HEK293 (cell line): ENCODE data around the gene SUCLA2.
A peak's percentile ranks its signal among the peaks of the same experiment; 100 is the strongest.

Source experiments
- BCL11B ChIP-seq: fragments of 450-650 bp; formaldehyde crosslinking; IDR thresholded peaks from 2 replicates; pipeline ENCODE4 v1.5.1; 2016; ENCODE audit warnings: low read depth, missing biosample characterization, missing genetic modification characterization
- GLIS1 ChIP-seq: fragments of 450-650 bp; formaldehyde crosslinking; IDR thresholded peaks from 2 replicates; pipeline ENCODE4 v1.5.1; 2016; ENCODE audit warnings: missing biosample characterization, missing genetic modification characterization
- HOXC10 ChIP-seq: sonication (generic); formaldehyde crosslinking; IDR thresholded peaks from 2 replicates; pipeline ENCODE4 v1.8.1; 2023; ENCODE audit warnings: mild to moderate bottlenecking, missing genetic modification reagents
- SCRT2 ChIP-seq: fragments of 450-650 bp; formaldehyde crosslinking; IDR thresholded peaks from 2 replicates; pipeline ENCODE4 v1.5.1; 2016; ENCODE audit warnings: missing biosample characterization, missing genetic modification characterization
- SP3 ChIP-seq: fragments of 450-650 bp; formaldehyde crosslinking; IDR thresholded peaks from 2 replicates; pipeline ENCODE4 v1.5.1; 2016; ENCODE audit warnings: missing biosample characterization, missing genetic modification characterization
- YY2 ChIP-seq: fragments of 450-650 bp; formaldehyde crosslinking; IDR thresholded peaks from 2 replicates; pipeline ENCODE4 v1.5.1; 2016; ENCODE audit warnings: missing biosample characterization, missing genetic modification characterization
- ZFP69B ChIP-seq: fragments of 450-650 bp; formaldehyde crosslinking; IDR thresholded peaks from 2 replicates; pipeline ENCODE4 v1.5.1; 2016; ENCODE audit warnings: missing biosample characterization, missing genetic modification characterization
- ZNF174 ChIP-seq: fragments of 450-650 bp; formaldehyde crosslinking; IDR thresholded peaks from 2 replicates; pipeline ENCODE4 v1.5.0; 2017; ENCODE audit warnings: missing biosample characterization, mild to moderate bottlenecking, missing genetic modification characterization
- ZNF184 ChIP-seq: fragments of 450-650 bp; IDR thresholded peaks from 2 replicates; pipeline ENCODE4 v1.5.1; 2018; ENCODE audit warnings: missing biosample characterization, mild to moderate bottlenecking, missing genetic modification characterization
- ZNF335 ChIP-seq: fragments of 450-650 bp; formaldehyde crosslinking; conservative IDR thresholded peaks from 2 replicates; pipeline ENCODE4 v1.5.1; 2016; ENCODE audit warnings: missing biosample characterization, missing genetic modification characterization
- ZNF473 ChIP-seq: fragments of 450-650 bp; formaldehyde crosslinking; IDR thresholded peaks from 2 replicates; pipeline ENCODE4 v1.5.1; 2017; ENCODE audit warnings: missing biosample characterization, missing genetic modification characterization
- ZNF610 ChIP-seq: fragments of 450-650 bp; formaldehyde crosslinking; IDR thresholded peaks from 2 replicates; pipeline ENCODE4 v1.5.1; 2016; ENCODE audit warnings: missing biosample characterization, missing genetic modification characterization, borderline replicate concordance
- TF ChIP-seq, protein P1 (sequence below): fragments of 450-650 bp; formaldehyde crosslinking; IDR thresholded peaks from 2 replicates; pipeline ENCODE4 v1.5.1; 2016; ENCODE audit warnings: missing biosample characterization, missing genetic modification characterization
- TF ChIP-seq, protein P2 (sequence below): fragments of 450-650 bp; formaldehyde crosslinking; conservative IDR thresholded peaks from 2 replicates; pipeline ENCODE4 v1.5.1; 2016; ENCODE audit warnings: low read depth, missing biosample characterization, missing genetic modification characterization
- TF ChIP-seq, protein P3 (sequence below): fragments of 450-650 bp; formaldehyde crosslinking; IDR thresholded peaks from 2 replicates; pipeline ENCODE4 v1.5.1; 2016; ENCODE audit warnings: missing biosample characterization, missing genetic modification characterization
- TF ChIP-seq, protein P4 (sequence below): fragments of 450-650 bp; formaldehyde crosslinking; IDR thresholded peaks from 2 replicates; pipeline ENCODE4 v1.5.1; 2017; ENCODE audit warnings: missing biosample characterization, missing genetic modification characterization
- TF ChIP-seq, protein P5 (sequence below): fragments of 450-650 bp; IDR thresholded peaks from 2 replicates; pipeline ENCODE4 v1.5.1; 2018; ENCODE audit warnings: missing biosample characterization, mild to moderate bottlenecking, missing genetic modification characterization
- TF ChIP-seq, protein P6 (sequence below): fragments of 450-650 bp; formaldehyde crosslinking; IDR thresholded peaks from 2 replicates; pipeline ENCODE4 v1.5.1; 2016; ENCODE audit warnings: missing biosample characterization, missing genetic modification characterization

Gene SUCLA2

DNA sequence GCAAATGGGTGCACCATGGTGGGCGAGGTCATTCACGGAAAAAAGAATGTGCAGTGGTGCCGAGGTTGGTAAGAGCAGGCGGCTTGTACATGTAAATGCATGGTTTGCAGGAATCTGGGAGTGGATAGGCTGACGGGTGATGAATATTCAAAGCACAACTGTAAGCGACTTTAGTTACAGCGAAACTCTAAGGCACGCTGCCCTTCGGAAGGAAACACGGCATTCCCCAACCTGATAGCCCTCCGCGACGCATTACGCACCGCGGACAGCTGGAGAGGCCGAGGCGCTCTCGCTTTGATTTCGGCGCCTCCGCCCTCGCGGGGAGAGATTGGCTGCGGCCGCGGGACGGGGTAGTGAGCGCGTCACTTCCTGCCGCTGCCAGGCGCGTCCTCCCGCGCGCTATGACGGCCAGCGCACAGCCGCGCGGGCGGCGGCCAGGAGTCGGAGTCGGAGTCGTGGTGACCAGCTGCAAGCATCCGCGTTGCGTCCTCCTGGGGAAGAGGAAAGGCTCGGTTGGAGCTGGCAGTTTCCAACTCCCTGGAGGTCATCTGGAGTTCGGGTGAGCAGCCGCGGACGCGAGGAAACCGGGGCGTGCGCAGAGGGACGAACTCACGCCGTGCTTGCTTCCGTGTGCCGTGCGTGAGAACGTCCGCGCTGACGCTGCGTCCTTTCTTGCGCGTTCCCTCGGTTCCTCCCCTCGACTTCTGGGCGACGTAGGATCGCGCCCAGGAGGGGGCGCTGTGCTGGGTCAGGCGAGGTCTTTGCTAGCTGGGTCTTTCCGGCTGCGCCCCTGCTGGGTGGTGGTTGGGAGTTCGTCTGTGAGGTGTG lies 36.5 kb upstream of the SUCLA2 start, which contains the start of gene NUDT15 (continued):
- TF ChIP-seq, protein P1, sequence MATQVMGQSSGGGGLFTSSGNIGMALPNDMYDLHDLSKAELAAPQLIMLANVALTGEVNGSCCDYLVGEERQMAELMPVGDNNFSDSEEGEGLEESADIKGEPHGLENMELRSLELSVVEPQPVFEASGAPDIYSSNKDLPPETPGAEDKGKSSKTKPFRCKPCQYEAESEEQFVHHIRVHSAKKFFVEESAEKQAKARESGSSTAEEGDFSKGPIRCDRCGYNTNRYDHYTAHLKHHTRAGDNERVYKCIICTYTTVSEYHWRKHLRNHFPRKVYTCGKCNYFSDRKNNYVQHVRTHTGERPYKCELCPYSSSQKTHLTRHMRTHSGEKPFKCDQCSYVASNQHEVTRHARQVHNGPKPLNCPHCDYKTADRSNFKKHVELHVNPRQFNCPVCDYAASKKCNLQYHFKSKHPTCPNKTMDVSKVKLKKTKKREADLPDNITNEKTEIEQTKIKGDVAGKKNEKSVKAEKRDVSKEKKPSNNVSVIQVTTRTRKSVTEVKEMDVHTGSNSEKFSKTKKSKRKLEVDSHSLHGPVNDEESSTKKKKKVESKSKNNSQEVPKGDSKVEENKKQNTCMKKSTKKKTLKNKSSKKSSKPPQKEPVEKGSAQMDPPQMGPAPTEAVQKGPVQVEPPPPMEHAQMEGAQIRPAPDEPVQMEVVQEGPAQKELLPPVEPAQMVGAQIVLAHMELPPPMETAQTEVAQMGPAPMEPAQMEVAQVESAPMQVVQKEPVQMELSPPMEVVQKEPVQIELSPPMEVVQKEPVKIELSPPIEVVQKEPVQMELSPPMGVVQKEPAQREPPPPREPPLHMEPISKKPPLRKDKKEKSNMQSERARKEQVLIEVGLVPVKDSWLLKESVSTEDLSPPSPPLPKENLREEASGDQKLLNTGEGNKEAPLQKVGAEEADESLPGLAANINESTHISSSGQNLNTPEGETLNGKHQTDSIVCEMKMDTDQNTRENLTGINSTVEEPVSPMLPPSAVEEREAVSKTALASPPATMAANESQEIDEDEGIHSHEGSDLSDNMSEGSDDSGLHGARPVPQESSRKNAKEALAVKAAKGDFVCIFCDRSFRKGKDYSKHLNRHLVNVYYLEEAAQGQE (tag by site-specific recombination): peak; percentile 84
- TF ChIP-seq SP3 (tag by site-specific recombination): peak; percentile 47; the same call in 1 of the 2 replicates
- TF ChIP-seq ZNF174 (tag by site-specific recombination): no peak
- TF ChIP-seq ZNF335 (tag by site-specific recombination): peak; percentile 79
- TF ChIP-seq BCL11B: no peak
- 0 out of 2 replicates have a peak, but pooled peaks have one; percentile 65 for TF ChIP-seq HOXC10 (CRISPR knock-in tag)
- peak; percentile 73; the same call in 1 of the 2 replicates for TF ChIP-seq ZNF610 (tag by site-specific recombination)
- peak; percentile 62; the same call in 1 of the 2 replicates for TF ChIP-seq ZFP69B (tag by site-specific recombination)
- no peak for TF ChIP-seq ZNF473 (tag by site-specific recombination)
- TF ChIP-seq, protein P2, sequence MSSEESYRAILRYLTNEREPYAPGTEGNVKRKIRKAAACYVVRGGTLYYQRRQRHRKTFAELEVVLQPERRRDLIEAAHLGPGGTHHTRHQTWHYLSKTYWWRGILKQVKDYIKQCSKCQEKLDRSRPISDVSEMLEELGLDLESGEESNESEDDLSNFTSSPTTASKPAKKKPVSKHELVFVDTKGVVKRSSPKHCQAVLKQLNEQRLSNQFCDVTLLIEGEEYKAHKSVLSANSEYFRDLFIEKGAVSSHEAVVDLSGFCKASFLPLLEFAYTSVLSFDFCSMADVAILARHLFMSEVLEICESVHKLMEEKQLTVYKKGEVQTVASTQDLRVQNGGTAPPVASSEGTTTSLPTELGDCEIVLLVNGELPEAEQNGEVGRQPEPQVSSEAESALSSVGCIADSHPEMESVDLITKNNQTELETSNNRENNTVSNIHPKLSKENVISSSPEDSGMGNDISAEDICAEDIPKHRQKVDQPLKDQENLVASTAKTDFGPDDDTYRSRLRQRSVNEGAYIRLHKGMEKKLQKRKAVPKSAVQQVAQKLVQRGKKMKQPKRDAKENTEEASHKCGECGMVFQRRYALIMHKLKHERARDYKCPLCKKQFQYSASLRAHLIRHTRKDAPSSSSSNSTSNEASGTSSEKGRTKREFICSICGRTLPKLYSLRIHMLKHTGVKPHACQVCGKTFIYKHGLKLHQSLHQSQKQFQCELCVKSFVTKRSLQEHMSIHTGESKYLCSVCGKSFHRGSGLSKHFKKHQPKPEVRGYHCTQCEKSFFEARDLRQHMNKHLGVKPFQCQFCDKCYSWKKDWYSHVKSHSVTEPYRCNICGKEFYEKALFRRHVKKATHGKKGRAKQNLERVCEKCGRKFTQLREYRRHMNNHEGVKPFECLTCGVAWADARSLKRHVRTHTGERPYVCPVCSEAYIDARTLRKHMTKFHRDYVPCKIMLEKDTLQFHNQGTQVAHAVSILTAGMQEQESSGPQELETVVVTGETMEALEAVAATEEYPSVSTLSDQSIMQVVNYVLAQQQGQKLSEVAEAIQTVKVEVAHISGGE (tag by site-specific recombination): peak; percentile 89
- TF ChIP-seq SCRT2: no peak; the same call in 1 of the 2 replicates
- peak; percentile 75 for TF ChIP-seq GLIS1 (tag by site-specific recombination)
- TF ChIP-seq, protein P3, sequence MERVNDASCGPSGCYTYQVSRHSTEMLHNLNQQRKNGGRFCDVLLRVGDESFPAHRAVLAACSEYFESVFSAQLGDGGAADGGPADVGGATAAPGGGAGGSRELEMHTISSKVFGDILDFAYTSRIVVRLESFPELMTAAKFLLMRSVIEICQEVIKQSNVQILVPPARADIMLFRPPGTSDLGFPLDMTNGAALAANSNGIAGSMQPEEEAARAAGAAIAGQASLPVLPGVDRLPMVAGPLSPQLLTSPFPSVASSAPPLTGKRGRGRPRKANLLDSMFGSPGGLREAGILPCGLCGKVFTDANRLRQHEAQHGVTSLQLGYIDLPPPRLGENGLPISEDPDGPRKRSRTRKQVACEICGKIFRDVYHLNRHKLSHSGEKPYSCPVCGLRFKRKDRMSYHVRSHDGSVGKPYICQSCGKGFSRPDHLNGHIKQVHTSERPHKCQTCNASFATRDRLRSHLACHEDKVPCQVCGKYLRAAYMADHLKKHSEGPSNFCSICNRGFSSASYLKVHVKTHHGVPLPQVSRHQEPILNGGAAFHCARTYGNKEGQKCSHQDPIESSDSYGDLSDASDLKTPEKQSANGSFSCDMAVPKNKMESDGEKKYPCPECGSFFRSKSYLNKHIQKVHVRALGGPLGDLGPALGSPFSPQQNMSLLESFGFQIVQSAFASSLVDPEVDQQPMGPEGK (tag by site-specific recombination): peak; percentile 37
- TF ChIP-seq ZNF184 (tag by site-specific recombination): no peak
- TF ChIP-seq, protein P4, sequence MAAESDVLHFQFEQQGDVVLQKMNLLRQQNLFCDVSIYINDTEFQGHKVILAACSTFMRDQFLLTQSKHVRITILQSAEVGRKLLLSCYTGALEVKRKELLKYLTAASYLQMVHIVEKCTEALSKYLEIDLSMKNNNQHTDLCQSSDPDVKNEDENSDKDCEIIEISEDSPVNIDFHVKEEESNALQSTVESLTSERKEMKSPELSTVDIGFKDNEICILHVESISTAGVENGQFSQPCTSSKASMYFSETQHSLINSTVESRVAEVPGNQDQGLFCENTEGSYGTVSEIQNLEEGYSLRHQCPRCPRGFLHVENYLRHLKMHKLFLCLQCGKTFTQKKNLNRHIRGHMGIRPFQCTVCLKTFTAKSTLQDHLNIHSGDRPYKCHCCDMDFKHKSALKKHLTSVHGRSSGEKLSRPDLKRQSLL (tag by site-specific recombination): no peak
- TF ChIP-seq, protein P5, sequence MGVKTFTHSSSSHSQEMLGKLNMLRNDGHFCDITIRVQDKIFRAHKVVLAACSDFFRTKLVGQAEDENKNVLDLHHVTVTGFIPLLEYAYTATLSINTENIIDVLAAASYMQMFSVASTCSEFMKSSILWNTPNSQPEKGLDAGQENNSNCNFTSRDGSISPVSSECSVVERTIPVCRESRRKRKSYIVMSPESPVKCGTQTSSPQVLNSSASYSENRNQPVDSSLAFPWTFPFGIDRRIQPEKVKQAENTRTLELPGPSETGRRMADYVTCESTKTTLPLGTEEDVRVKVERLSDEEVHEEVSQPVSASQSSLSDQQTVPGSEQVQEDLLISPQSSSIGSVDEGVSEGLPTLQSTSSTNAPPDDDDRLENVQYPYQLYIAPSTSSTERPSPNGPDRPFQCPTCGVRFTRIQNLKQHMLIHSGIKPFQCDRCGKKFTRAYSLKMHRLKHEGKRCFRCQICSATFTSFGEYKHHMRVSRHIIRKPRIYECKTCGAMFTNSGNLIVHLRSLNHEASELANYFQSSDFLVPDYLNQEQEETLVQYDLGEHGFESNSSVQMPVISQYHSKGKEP (tag by site-specific recombination): peak; percentile 33
- TF ChIP-seq, protein P6, sequence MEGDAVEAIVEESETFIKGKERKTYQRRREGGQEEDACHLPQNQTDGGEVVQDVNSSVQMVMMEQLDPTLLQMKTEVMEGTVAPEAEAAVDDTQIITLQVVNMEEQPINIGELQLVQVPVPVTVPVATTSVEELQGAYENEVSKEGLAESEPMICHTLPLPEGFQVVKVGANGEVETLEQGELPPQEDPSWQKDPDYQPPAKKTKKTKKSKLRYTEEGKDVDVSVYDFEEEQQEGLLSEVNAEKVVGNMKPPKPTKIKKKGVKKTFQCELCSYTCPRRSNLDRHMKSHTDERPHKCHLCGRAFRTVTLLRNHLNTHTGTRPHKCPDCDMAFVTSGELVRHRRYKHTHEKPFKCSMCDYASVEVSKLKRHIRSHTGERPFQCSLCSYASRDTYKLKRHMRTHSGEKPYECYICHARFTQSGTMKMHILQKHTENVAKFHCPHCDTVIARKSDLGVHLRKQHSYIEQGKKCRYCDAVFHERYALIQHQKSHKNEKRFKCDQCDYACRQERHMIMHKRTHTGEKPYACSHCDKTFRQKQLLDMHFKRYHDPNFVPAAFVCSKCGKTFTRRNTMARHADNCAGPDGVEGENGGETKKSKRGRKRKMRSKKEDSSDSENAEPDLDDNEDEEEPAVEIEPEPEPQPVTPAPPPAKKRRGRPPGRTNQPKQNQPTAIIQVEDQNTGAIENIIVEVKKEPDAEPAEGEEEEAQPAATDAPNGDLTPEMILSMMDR (tag by site-specific recombination): peak; percentile 96
- no peak for TF ChIP-seq YY2 (tag by site-specific recombination)
- TF ChIP-seq, all 188 proteins: peak for 69
